HG03521 (cell line): ENCODE results near the gene ARMC9.
"Not testable (repeated sequence)": the region's sequence is repeated elsewhere in the genome, so short reads cannot be mapped to it uniquely, and the experiment has no call there.

ENCODE experiments used
- ATAC-seq: cut with Tn5 transposase; IDR thresholded peaks from one replicate; pipeline ENCODE4 v1.9.1; 2021; ENCODE audit warnings: mild to moderate bottlenecking, moderate library complexity; ENCODE audit not compliant: unreplicated experiment

The ARMC9 gene

DNA sequence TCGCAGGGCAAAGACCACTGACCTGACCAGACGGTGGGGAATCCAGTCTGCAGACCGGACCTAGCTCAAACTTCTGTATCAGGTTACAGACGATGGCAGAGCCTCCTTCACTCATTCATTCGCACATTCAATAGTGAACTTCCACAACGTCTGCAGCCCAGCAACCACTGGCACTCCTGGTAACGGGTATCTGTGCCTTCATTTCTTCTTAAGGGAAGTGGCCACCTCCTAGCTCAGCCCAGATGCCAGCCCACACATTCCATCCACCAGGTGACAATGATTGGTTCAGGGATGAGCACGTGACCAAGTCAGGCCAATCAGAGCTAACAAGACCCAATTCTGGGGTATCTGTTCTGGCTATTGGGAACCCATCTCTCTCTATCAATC is 15.9 kb upstream of the ARMC9 start:
- ATAC-seq, result no peak

DNA sequence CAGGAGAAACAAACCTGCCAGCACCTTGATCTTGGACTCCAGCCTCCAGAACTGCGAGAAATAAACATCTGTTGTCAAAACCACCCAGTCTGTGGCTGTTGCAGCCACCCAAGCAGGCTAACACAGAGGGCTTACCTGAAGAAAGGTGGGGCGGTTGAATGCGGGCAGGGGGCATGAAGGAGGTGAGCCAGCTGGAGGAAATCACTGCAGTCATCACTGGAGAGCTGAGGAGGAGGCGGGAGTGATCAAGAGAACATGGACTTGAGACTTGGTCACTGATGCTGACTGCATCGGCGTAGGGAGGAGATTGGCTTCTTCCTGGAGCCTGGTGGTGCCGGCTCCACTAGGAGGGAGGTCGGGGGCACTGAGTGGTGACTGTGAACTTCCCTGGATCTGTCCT is 14.6 kb upstream of the ARMC9 start:
- no peak for ATAC-seq

DNA sequence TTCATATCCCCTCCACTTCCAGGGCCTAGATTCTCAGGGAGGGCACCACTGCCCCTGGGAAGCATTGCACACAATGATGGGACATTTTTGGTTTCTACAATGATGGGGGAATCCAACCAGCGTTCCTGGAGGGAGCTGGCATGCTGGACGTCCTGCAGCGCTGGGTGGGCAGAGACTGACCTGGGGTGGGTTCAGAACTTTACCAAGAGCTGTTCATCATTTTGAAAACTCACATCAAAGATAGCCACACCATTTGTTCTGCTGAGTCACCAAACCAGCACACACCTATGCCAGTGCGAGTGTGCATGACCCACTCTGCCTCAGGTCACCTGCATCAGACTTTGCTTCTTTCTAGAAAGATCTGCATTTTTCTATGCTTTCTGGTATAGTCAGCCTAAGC is 14.1 kb upstream of the ARMC9 start:
- ATAC-seq, result no peak

DNA sequence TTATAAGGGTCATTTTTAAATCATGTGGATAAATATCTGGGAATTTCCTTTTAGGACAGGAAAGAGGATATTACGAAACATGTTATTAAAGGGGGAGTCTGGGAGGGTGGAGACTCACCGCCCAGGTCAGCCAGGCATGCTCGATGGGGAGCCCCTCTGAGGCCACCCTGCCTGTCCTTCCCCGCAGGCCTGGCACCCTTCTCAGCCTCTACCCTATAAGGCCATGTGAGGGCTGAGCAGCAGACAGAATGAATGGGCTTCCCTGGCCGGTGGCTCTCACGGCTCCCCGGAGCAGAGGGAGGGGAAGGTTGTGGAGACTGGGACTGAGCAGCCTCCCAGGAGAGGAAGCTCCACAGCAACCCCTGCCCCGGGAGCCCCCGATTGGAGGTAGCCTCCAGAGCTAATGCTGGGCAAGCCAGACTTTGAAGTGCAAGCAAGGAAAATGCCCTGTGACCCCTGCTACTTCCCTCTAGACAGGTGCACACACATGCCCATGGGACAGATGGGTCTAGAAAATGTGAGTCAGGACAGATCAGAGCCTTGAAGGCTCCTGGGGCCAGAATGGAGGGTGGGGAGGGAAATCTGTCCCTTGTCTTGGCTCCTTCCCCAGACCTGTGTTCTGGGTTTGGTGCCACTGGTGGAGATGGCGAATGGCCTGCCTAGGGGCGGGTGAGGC is 13.2 kb upstream of the ARMC9 start:
- ATAC-seq, result no peak

GRCh38 chr2:231185886-231186285 is 12.5 kb upstream of the ARMC9 start:
- ATAC-seq, result no peak

DNA sequence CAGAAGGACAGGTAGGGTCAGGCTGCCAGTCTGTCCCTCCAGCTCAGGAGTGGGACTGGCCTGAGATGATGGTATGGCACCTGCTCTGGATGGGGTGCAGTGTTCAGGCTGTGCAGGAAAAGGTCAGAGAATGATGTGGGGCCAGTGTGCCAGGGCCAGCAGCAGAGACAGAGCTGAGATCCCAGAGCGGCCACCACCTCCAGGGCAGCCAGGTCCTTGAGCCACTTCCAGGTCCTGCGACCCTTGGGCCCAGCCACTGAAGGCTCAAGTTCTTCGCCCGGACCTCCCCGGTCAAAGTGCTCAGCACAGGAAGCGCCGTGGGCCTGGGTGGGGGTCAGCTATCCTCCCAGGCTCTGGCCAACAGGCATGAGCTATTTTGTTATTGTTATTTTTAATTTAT is 12.1 kb upstream of the ARMC9 start:
- no peak for ATAC-seq

DNA sequence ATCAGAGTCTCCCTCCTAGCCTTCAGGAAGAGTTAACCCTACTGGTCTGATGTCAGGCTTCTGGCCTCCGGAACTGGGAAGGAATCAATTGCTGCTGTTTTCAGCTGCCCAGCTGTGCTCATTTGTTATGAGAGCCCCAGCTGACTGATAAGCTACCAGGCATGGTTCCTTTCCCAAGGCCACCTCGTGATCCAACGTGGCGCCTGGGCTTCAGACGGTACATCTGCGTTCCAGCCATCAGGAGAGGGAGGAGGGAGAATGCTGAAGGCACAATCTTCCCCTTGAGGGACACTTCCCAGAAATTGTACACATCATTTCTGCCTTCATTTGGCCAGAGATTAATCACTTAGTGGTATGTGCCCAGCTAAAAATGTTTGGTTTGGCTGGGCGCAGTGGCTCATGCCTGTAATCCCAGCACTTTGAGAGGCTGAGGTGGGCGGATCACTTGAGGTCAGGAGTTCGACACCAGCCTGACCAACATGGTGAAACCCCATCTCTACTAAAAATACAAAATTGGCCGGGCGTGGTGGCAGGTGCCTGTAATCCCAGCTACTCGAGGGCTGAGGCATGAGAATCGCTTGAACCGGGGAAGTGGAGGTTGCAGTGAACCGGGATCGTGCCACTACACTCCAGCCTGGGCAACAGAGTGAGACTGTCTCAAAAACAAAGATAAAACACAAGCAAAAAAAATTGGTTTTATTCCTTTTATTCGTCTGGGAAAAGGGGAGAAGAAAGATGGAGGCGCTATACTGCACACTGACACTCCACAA is 10.5 kb upstream of the ARMC9 start:
- no peak for ATAC-seq

DNA sequence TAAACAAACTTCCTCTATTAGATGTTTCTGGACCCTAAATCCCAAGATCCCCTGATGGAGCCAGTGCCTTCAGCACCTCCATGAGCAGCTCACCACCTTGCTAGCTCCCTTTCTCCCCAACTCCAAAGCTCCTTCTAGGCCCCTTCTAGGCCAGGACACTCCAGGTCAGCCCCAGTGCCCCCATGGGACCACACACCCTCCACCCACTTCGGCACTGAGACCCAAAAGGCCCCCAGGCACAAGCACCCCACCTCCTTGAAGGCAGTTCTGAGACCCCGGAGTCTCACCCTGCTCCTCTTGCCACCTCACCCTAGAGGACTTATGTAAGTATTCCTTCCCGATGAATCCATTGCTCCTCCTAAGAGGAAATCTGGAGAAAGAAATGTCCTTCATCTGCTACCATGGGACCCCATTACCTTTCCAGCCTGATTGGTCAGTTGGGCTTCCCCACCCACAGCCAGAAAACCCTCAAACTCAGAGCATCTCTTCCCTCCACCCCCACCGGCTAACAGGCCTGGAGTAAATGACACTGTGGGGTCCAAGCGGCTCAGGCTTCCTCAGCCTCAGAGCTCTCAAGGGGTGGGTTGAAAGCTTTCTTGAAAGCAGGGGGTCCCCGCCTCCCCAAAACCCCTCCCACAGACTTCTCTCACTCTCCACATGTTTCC is 9.8 kb upstream of the ARMC9 start:
- no peak for ATAC-seq

DNA sequence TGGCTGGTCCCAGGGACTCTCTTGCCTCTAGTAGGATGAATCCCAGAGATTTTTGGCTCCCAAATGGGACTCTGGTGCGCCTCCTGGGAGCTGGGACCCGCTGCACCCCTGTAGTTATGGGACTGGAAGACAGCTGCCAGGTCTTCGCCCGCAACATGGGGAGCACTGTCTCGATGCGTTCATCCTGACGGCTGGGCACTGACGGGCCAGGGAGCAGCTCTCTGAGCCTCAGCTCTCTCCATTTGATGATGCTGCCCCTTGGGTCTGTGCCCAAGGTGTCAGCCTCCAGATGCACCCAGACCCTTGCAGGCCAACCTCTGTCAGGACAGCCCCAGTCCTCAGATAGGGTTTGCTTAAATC is 9.3 kb upstream of the ARMC9 start:
- ATAC-seq, result no peak

DNA sequence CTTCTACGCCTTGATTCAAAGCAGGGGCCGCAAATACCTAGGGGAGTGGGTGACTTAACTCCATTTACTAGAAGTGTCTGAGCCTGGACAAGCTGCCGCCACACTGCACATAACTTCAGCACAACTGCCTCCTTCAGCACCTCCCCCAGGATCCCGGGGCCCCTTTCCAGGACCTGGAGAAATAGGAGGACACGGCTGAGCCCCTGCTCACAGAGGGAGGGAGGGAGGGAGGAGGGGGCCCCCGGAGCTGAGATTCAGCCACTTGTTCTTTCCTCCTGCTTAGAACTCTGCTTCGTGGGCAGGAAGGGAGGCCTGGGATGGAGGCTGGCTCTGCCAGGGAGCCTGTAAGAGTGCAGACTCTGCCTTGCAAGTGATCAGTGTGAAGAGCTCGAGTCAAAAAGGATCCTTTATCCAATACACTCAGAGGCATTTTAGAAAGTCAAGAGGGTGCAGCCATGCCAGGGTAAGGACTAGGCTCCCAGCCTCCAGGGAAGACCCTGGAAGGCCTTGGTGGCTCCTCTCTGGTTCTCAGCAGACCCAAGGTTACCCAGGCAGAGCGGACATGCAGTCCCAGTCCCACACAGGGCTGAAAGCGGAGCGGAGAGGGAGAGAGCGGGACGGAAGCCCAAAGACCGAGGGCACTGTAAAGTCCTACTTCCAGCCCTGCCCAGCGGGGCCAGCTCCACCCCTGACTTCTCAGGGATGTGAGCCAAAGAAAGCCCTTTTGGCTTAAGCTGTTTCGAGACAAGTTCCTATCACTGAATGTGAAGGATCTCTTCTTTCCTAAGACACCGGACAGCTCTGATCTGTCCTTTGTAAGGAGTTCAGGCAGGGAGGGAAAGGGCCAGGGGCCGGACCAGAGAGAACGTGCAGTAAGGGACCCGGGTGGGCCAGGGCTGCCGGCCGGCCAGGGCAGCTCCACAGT is 8.6 kb upstream of the ARMC9 start:
- ATAC-seq, result no peak

GRCh38 chr2:231190531-231191197 is 7.8 kb upstream of the ARMC9 start:
- no peak for ATAC-seq

- ATAC-seq, result no peak
These were observed 6.2 kb upstream of the ARMC9 start for GRCh38 chr2:231191896-231192872.

- no peak for ATAC-seq
These were observed 5.2 kb upstream of the ARMC9 start for GRCh38 chr2:231193216-231193615.

DNA sequence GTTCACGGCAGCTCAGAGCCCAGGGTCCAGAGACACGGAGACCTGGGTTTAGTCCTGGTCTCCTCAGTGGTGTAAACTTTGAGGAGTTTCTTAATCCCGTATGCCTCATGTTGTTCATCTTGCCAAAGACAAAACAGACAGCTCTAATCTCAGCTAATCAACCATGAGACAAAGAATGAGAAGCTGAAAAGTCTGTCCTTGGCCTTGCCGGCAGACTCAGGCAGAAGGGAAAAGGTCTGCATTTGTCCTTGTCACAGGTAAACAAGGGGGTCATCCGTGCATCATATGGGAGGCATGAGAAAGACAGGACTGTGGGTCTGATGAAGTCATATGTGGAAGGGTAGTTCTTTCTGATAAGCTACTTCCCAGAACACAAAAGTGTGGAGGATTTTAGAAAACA is 1.8 kb upstream of the ARMC9 start:
- no peak for ATAC-seq

- ATAC-seq, result not testable (repeated sequence)
These were observed 1.2 kb upstream of the ARMC9 start for GRCh38 chr2:231197196-231197595.

DNA sequence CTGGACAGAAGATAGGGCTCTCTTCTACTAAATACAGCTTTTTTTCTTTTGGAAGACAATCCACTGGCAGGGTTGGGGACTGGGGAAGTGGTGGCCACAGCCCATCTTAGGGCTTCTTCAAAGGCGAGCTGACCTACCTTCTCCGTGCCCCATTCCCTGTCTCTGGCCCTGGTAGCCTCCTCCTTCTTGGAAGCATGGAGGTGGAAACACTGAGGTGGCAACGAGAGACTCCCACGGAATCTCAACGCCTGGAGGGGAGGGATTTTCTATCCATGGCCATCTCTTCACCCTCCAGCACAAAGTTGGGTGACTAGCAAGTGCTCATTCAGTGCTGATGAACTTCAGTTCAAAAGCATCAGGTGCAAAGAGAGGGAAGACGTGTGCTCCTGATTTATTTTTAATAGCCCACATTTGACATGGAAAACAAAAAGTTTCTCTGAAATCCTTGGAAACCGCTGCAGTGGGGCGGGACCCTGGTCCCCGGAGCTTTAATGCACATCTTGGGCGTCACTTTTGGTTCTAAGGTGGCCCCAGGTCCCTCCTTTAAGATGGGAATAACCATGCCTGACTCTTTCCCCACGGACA is 633 bp upstream of the ARMC9 start:
- no peak for ATAC-seq

GRCh38 chr2:231199219-231199618 is 788 bp downstream of the ARMC9 start:
- ATAC-seq, result no peak

DNA sequence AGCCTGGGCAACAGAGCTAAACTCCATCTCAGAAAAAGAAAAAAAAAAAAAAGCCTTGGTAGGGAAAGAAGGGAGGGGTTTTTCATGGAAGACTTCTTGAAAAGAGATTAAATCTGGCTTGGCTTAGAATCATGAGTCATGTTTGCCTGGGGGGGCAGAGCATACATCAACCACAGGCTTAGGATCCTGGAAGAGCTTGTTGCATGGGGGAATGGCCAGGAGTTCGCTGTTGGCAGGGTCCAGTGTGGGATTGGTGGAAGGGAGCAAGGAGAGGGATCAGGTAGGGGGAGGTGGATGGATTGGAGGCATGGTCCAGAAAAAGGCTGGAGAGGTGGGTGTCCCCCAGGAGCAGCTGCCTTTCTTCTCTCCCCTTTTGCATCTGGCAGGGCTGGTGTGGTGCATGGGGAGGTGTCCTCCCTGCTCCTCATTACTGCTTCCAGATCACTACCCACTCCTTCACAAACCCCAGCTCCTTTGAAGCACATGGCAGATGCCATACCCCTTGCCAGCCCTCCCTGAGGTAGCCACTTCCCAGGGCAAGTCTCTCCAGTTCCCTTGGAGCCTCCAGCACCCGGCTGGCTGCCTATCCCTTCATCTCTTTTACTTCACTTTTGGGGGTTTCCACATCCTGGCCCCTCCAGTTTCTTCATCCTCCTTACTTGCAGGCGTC is 2.5 kb downstream of the ARMC9 start:
- ATAC-seq, result no peak

GRCh38 chr2:231201475-231201814 is 3.0 kb downstream of the ARMC9 start:
- ATAC-seq, result no peak
